HL-60 (cell line): ENCODE data around the gene CCDC117.

ENCODE experiments used
- DNase-seq, 2 experiments: peaks; one replicate each; pipeline ENCODE4 v3.0.0-alpha.2; 2010 to 2020; ENCODE audit warnings: low read depth in 1 of 2, low spot score in 1 of 2
- H3K27ac ChIP-seq: fragments of 250-450 bp; sonication (Bioruptor Pico); replicated peaks from 2 replicates; pipeline ENCODE4 v1.5.1; 2020; ENCODE audit warnings: mild to moderate bottlenecking, moderate library complexity
- H3K27me3 ChIP-seq: fragments of 250-450 bp; sonication (Bioruptor Pico); 2 replicates; pipeline ENCODE4 v1.5.1; 2021; ENCODE audit warnings: mild to moderate bottlenecking, moderate library complexity; ENCODE audit not compliant: insufficient read depth, poor library complexity, severe bottlenecking
- H3K4me3 ChIP-seq: replicated peaks from 2 replicates; pipeline ENCODE4 v1.5.1; 2011; ENCODE audit warnings: mild to moderate bottlenecking, control low read depth, low read length; ENCODE audit not compliant: insufficient read depth
- CTCF ChIP-seq: IDR thresholded peaks from one replicate; pipeline ENCODE4 v1.5.1; 2011; ENCODE audit warnings: low read length, control low read depth, inconsistent platforms; ENCODE audit not compliant: insufficient read depth
- GABPA ChIP-seq: IDR thresholded peaks from 2 replicates; pipeline ENCODE4 v1.6.1; 2012; ENCODE audit warnings: low read depth
- POLR2AphosphoS5 ChIP-seq: IDR thresholded peaks from 2 replicates; pipeline ENCODE4 v1.6.1; 2012; ENCODE audit warnings: low read depth
- REST ChIP-seq: IDR thresholded peaks from 2 replicates; pipeline ENCODE4 v1.6.1; 2012; ENCODE audit warnings: low read depth; ENCODE audit not compliant: insufficient replicate concordance
- SPI1 ChIP-seq: IDR thresholded peaks from 2 replicates; pipeline ENCODE4 v1.6.1; 2012; ENCODE audit warnings: low read depth, mild to moderate bottlenecking, borderline replicate concordance

Gene CCDC117

GRCh38 chr22:28831140-28832072 lies 58.9 kb downstream of the CCDC117 start:
- H3K27me3 ChIP-seq = no peaks in the 10 kb centered on the region
- no peak for TF ChIP-seq SPI1
- TF ChIP-seq GABPA = no peak
- no peak for TF ChIP-seq REST
- no peak for TF ChIP-seq POLR2AphosphoS5
- no peak for TF ChIP-seq CTCF
- no peak for DNase-seq
- no peak overlapping the region for H3K27ac ChIP-seq
- H3K4me3 ChIP-seq = no peak overlapping the region

GRCh38 chr22:28832731-28833130 lies 60.2 kb downstream of the CCDC117 start:
- Histone ChIP-seq H3K4me3 (no peak overlapping the region), H3K27me3 (no peaks in the 10 kb centered on the region), H3K27ac (no peak overlapping the region)
- TF ChIP-seq SPI1 (no peak), REST (no peak), GABPA (no peak), CTCF (no peak), POLR2AphosphoS5 (no peak)
- DNase-seq = no peak

DNA sequence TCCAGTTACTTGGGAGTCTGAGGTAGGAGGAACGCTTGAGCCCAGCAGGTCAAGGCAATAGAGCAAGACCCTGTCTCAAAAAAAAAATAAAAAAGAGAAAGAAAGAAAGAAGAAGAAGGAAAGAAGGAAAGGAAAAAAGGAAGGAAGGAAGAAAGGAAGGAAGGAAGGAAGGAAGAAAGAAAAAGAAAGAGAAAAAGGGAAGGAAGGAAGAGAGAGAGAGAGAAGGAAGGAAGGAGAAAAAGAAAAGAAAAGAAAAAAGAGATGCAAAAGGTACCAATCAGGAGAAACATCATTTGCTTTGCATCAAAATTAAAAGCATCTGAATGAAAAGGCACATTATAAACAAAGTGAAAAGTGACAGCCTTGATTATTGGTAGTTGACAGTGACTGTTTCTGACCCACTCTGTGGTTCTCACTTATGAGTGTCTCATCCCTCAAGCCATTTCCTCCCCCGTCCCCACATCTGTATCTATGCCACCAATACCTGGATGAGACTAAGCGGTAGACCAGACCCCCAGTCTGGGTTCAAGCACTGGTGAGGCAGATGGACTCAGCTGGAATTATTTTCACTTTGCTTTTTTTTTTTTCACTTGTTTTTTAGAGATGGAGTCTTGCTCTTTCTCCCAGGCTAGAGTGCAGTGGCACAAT lies 60.9 kb downstream of the CCDC117 start:
- TF ChIP-seq REST (no peak), POLR2AphosphoS5 (no peak), CTCF (no peak), GABPA (no peak), SPI1 (no peak)
- Histone ChIP-seq H3K27ac (no peak overlapping the region), H3K4me3 (no peak overlapping the region), H3K27me3 (no peaks in the 10 kb centered on the region)
- DNase-seq = no peak
